B cell (primary cell): ENCODE data around the gene SUMF2.

Experiments used
- CTCF ChIP-seq: fragments of 200-600 bp; IDR thresholded peaks from one replicate; pipeline ENCODE4 v1.8.0; 2022; ENCODE audit warnings: antibody characterized with exemption, mild to moderate bottlenecking
- EZH2 ChIP-seq: IDR thresholded peaks from 2 replicates; pipeline ENCODE4 v1.6.1; 2012; ENCODE audit warnings: borderline replicate concordance, low read depth, mild to moderate bottlenecking, moderate library complexity, low read length; ENCODE audit not compliant: insufficient read depth, poor library complexity, severe bottlenecking

GRCh38 chr7:56051053-56051338 lies 13.1 kb upstream of the SUMF2 start:
- TF ChIP-seq CTCF (no peak), EZH2 (no peak)
